ENCODE measurements around the gene GPSM3. TPM values are rescaled to one million over a fixed set of nuclear protein-coding genes. Genes with fewer than 3 reads are reported as not detected.

Gene GPSM3
- total RNA-seq, 1 donor from 2014 or later, result 19.4 TPM

DNA sequence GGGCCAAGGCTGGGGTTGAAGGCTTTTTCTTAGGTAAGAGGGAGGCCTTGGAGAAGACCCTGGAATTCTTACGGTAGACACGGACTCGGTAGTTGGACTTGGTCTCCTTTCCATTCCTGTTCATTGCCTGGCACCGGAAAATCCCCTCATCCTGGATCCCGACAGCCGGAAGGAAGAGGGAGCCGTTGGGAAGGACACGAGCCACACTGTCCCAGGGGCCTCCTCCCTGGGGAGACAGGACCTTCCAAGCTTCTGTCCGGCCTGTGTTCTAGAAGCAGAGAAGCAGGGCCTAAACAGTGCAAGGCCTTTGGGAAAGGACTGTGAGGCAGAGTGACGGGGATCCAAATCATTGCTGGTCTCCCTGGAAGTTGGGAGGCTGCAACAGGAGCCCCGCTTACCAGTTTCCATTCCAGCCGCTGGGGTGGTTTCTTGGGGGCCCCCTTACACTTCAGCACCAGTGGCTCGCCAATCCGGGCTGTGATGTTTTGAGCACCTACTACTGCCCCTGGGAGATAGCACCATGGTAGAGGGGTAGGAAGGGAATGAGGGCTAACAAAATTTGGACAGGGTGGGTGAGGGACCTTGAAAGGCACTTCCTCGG, 8.9 kb downstream of the GPSM3 start:
- TF ChIP-seq, protein P1, sequence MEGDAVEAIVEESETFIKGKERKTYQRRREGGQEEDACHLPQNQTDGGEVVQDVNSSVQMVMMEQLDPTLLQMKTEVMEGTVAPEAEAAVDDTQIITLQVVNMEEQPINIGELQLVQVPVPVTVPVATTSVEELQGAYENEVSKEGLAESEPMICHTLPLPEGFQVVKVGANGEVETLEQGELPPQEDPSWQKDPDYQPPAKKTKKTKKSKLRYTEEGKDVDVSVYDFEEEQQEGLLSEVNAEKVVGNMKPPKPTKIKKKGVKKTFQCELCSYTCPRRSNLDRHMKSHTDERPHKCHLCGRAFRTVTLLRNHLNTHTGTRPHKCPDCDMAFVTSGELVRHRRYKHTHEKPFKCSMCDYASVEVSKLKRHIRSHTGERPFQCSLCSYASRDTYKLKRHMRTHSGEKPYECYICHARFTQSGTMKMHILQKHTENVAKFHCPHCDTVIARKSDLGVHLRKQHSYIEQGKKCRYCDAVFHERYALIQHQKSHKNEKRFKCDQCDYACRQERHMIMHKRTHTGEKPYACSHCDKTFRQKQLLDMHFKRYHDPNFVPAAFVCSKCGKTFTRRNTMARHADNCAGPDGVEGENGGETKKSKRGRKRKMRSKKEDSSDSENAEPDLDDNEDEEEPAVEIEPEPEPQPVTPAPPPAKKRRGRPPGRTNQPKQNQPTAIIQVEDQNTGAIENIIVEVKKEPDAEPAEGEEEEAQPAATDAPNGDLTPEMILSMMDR (IDR thresholded peaks at IDR 0.05), result no peak
- Histone ChIP-seq H3K27me3 (no peaks in the 10 kb centered on the region), H3K9me3 (no peaks in the 10 kb centered on the region), H3K27ac (peak overlapping the region; percentile 20 to 77), H3K36me3 (peaks cover 44 to 48% of the 10 kb centered on the region in 2 donors), H3K4me1 (peaks cover 3 to 20% of the 10 kb centered on the region in 2 donors), H3K4me3 (no peak overlapping the region)
- intact Hi-C loops (cut with DNase I), result loop anchor here (10.0 kb wide), 1 partner anchor 639 kb away; the partner anchor contains the start of genes ATP6V1G2, DDX39B and NFKBIL1
- DNase-seq (ENCODE audit: low spot score in 2 of 2), result no peak

DNA sequence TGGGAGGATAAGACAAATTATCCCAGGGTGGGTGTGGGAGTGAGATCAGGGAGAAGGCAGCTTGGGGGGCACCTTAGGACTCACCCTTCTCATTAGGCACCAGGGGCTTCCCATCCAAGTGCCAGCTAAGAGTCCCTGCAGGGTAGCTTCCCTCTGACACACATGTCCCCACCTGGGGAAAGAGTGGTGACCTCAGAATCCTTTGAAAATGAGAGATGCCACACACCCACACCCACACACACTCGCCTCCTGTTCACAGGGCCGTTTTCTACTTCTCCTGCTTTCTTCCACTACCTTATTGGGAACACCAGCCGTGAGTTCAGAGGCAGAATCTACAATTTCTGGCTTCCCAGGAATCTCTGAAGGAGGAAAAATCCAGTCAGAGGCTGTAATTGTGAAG, 9.4 kb downstream of the GPSM3 start:
- Histone ChIP-seq H3K4me3 (no peak overlapping the region), H3K27me3 (no peaks in the 10 kb centered on the region), H3K4me1 (peaks cover 3 to 15% of the 10 kb centered on the region in 2 donors), H3K9me3 (no peaks in the 10 kb centered on the region), H3K36me3 (peaks cover 44 to 46% of the 10 kb centered on the region in 2 donors), H3K27ac (peak overlapping the region; percentile 13 to 27)
- TF ChIP-seq, protein P1 (IDR thresholded peaks at IDR 0.05), result no peak
- intact Hi-C loops (cut with DNase I), result loop anchor here (10.0 kb wide), 1 partner anchor 638 kb away; the partner anchor contains the start of genes ATP6V1G2, DDX39B and NFKBIL1
- DNase-seq (ENCODE audit: low spot score in 2 of 2), result no peak

DNA sequence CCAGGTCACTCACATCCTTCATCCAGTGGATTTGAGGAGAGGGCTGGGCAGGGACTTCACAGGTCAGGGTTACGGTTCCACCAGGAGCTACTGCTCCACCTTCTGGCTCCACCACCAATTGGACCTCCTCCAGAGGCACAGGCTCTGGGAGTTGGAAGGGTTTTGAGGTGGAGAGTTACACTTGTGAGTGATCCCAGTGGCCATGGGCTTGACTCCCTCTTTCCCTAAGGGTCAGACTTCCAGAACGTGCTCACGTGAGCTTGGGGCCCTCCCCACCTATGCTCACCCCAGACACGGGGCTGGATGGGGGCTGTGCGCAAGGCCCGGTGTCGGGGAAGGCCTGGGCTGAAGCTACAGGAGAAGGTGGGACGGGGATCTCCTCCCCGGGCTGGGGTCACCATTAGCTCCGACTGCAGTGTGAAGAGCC, 9.9 kb downstream of the GPSM3 start:
- Histone ChIP-seq H3K27ac (peak overlapping the region; percentile 22 to 27), H3K9me3 (no peaks in the 10 kb centered on the region), H3K4me1 (peaks cover 3 to 15% of the 10 kb centered on the region in 2 donors), H3K4me3 (no peak overlapping the region), H3K36me3 (peaks cover 40 to 42% of the 10 kb centered on the region in 2 donors), H3K27me3 (no peaks in the 10 kb centered on the region)
- intact Hi-C loops (cut with DNase I), result loop anchor here (10.0 kb wide), 1 partner anchor 638 kb away; the partner anchor contains the start of genes ATP6V1G2, DDX39B and NFKBIL1
- TF ChIP-seq, protein P1 (IDR thresholded peaks at IDR 0.05), result no peak
- no peak for DNase-seq (ENCODE audit: low spot score in 2 of 2)

DNA sequence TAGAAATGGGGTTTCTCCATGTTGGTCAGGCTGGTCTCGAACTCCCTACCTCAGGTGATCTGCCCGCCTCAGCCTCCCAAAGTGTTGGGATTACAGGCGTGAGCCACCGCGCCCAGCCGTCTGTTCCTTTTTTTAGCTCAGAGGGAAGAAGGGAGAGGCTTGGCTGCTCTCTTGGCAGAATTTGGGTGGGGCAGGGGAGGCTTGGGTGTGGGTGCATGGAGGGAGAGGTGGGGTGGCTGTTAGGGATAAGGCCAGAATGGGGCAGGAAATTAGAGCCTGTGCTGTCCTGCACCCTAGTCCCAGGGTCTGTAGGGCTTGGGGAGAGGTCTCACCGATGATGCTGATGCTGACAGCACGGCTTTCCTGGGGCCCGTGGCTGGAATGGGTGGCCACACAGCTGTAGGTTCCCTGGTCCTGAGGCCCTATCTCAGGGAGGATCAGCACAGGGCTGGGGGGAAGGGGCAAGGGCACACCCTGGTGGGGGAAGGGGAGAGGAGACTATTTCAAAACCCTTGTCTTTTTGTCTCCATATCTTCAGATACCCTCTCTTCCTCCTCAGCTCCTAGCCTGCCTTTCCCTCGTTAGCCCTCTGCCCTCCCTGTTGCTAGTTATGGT, 10.4 kb downstream of the GPSM3 start:
- Histone ChIP-seq H3K4me1 (peaks cover 3 to 15% of the 10 kb centered on the region in 2 donors), H3K36me3 (peaks cover 34 to 36% of the 10 kb centered on the region in 2 donors), H3K9me3 (no peaks in the 10 kb centered on the region), H3K4me3 (no peak overlapping the region), H3K27ac (peak overlapping the region; percentile 22 to 27), H3K27me3 (no peaks in the 10 kb centered on the region)
- intact Hi-C loops (cut with DNase I), result loop anchor here (10.0 kb wide), 1 partner anchor 637 kb away; the partner anchor contains the start of genes ATP6V1G2, DDX39B and NFKBIL1
- no peak for DNase-seq (ENCODE audit: low spot score in 2 of 2)
- TF ChIP-seq, protein P1 (IDR thresholded peaks at IDR 0.05), result no peak

DNA sequence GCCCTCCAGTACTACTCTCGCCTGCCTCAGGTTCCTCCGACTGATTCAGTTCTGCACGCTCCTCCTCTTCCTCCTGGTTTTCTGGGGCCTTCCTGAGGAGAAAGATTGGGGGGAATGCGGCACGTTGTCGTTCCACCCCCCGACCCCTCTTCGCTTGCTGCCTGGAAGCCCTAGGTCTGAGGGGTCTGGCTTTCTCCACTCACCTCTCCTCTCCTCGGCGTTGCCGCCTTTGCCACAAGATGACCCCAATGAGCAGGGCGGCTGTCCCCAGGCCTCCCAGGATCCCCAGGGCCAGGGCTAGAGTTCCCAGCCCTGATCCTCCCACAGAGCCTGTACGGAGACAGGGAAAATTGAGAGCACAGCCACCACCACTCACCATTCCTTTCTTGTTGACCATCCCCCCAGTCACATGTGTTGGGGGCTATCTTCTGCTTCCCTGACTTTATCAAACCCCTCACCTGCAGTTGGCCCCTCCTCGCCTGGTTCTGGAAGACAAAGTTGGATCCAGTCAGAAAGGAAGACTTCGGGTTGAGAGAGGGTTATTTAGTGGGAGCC, 11.2 kb downstream of the GPSM3 start:
- H3K36me3 ChIP-seq, result peaks cover 26 to 30% of the 10 kb centered on the region in 2 donors
- H3K4me3 ChIP-seq, result no peak overlapping the region
- peaks cover 3 to 21% of the 10 kb centered on the region in 2 donors for H3K4me1 ChIP-seq
- no peak overlapping the region for H3K27ac ChIP-seq
- no peak for DNase-seq (ENCODE audit: low spot score in 2 of 2)
- intact Hi-C loops (cut with DNase I), result loop anchor here (10.0 kb wide), 1 partner anchor 636 kb away; the partner anchor contains the start of genes ATP6V1G2, DDX39B and NFKBIL1
- H3K9me3 ChIP-seq, result no peaks in the 10 kb centered on the region
- no peaks in the 10 kb centered on the region for H3K27me3 ChIP-seq
- TF ChIP-seq, protein P1 (IDR thresholded peaks at IDR 0.05), result no peak
